Adipocyte (in vitro differentiated cells): ENCODE data around the gene ITPK1.

Source experiments
- DNase-seq: peaks from one replicate; pipeline ENCODE4 v3.0.0-alpha.2; 2015; ENCODE audit warnings: low read depth
- H3K27me3 ChIP-seq: replicated peaks from 2 replicates; pipeline ENCODE4 v1.7.0; 2013; ENCODE audit warnings: mild to moderate bottlenecking, low read length, moderate library complexity; ENCODE audit not compliant: control insufficient read depth, insufficient read depth
- H3K36me3 ChIP-seq: 2 replicates; pipeline ENCODE4 v1.7.0; 2013; ENCODE audit warnings: low read length, mild to moderate bottlenecking, moderate library complexity; ENCODE audit not compliant: control insufficient read depth, insufficient read depth, severe bottlenecking
- H3K4me1 ChIP-seq: 2 replicates; pipeline ENCODE4 v1.7.0; 2013; ENCODE audit warnings: mild to moderate bottlenecking, low read length, moderate library complexity; ENCODE audit not compliant: control insufficient read depth, insufficient read depth
- H3K4me3 ChIP-seq: 2 replicates; pipeline ENCODE4 v1.7.0; 2013; ENCODE audit warnings: mild to moderate bottlenecking, low read length, moderate library complexity
- H3K9ac ChIP-seq: 2 replicates; pipeline ENCODE4 v1.7.0; 2013; ENCODE audit warnings: mild to moderate bottlenecking, low read length, moderate library complexity
- H3K9me3 ChIP-seq: 2 replicates; pipeline ENCODE4 v1.7.0; 2013; ENCODE audit warnings: mild to moderate bottlenecking, low read length, moderate library complexity; ENCODE audit not compliant: control insufficient read depth

ITPK1 gene

GRCh38 chr14:93017301-93017797, 98.4 kb downstream of the ITPK1 start:
- no peaks in the 10 kb centered on the region for H3K27me3 ChIP-seq
- peaks cover 22% of the 10 kb centered on the region for H3K4me1 ChIP-seq
- DNase-seq: no peak
- no peaks in the 10 kb centered on the region for H3K9me3 ChIP-seq
- peaks cover 15% of the 10 kb centered on the region for H3K36me3 ChIP-seq
- no peak overlapping the region for H3K9ac ChIP-seq
- H3K4me3 ChIP-seq: no peak overlapping the region

DNA sequence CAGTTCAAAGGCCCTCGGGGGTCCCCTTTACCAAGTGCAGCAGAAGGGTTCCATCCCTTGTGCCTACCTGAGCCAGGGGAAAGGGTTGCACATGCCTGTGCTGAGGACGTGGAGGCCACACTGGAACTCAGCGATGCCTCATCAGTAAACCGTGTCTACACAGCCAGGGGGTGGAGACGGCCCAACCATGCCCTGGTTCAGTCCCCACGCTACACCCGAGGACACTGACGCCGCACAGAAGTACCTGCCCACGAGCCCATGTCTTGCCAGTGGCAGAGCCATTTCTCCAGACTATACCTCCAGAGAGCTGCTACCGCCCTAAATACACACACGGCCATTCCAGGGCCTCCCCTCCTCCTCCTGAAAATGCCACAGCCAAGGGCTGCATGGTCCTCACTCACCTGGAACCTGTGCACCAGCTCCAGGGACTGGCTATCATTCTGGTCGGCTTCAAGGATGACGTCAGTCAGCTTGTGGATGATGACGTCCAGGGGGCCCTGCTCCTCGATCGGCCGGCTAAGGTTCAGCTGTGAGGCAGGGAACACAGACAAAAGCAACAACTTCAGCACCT, 99.4 kb downstream of the ITPK1 start:
- Histone ChIP-seq H3K4me3 (no peak overlapping the region), H3K36me3 (peaks cover 15% of the 10 kb centered on the region), H3K9me3 (no peaks in the 10 kb centered on the region), H3K9ac (no peak overlapping the region), H3K4me1 (peaks cover 28% of the 10 kb centered on the region), H3K27me3 (no peaks in the 10 kb centered on the region)
- DNase-seq: no peak

- no peak overlapping the region for H3K4me3 ChIP-seq
- peaks cover 15% of the 10 kb centered on the region for H3K36me3 ChIP-seq
- no peak overlapping the region for H3K9ac ChIP-seq
- H3K27me3 ChIP-seq: no peaks in the 10 kb centered on the region
- DNase-seq: no peak
- no peaks in the 10 kb centered on the region for H3K9me3 ChIP-seq
- peaks cover 28% of the 10 kb centered on the region for H3K4me1 ChIP-seq
Observed at GRCh38 chr14:93015505-93015904, 100.2 kb downstream of the ITPK1 start.

DNA sequence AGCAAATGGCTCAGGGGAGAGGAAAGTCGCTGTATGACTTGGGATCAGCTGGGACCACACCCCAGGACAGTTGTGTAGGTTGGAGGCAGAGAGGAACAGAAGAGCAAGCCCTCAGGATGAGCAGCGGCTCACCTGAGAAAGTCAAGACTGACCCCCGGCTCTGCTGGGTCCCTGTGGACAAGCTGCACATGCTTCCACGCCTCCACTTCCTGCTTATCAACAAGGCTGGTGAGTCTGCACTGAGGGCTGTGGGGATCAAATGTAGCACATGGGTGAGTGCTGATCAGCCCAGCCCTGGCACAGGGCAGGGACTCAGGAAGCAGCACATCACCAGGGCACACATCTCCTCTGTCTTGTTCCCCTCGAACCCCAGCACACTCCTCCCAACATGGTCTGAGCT, 100.7 kb downstream of the ITPK1 start:
- Histone ChIP-seq H3K36me3 (peaks cover 15% of the 10 kb centered on the region), H3K4me1 (peaks cover 32% of the 10 kb centered on the region), H3K9me3 (no peaks in the 10 kb centered on the region), H3K9ac (no peak overlapping the region), H3K4me3 (no peak overlapping the region), H3K27me3 (no peaks in the 10 kb centered on the region)
- DNase-seq: no peak

GRCh38 chr14:93014058-93015023, 101.4 kb downstream of the ITPK1 start:
- Histone ChIP-seq H3K27me3 (no peaks in the 10 kb centered on the region), H3K4me3 (no peak overlapping the region), H3K4me1 (peaks cover 39% of the 10 kb centered on the region)

GRCh38 chr14:93012951-93013719, 102.6 kb downstream of the ITPK1 start:
- Histone ChIP-seq H3K4me1 (peaks cover 51% of the 10 kb centered on the region), H3K27me3 (no peaks in the 10 kb centered on the region), H3K4me3 (peak overlapping the region; percentile 20)

More at GRCh38 chr14:93014058-93015023, 101.4 kb downstream of the ITPK1 start:
- Histone ChIP-seq H3K9ac (no peak overlapping the region), H3K36me3 (peaks cover 15% of the 10 kb centered on the region), H3K9me3 (no peaks in the 10 kb centered on the region)
- DNase-seq: no peak

GRCh38 chr14:93012506-93012905, 103.2 kb downstream of the ITPK1 start:
- H3K9ac ChIP-seq: peak overlapping the region; percentile 20
- peaks cover 15% of the 10 kb centered on the region for H3K36me3 ChIP-seq
- DNase-seq: no peak
- H3K4me3 ChIP-seq: no peak overlapping the region
- H3K4me1 ChIP-seq: peaks cover 55% of the 10 kb centered on the region
- no peaks in the 10 kb centered on the region for H3K9me3 ChIP-seq
- H3K27me3 ChIP-seq: no peaks in the 10 kb centered on the region

More at GRCh38 chr14:93012951-93013719, 102.6 kb downstream of the ITPK1 start:
- Histone ChIP-seq H3K9ac (peak overlapping the region; percentile 35), H3K9me3 (no peaks in the 10 kb centered on the region), H3K36me3 (peaks cover 15% of the 10 kb centered on the region)
- peak; percentile 71 for DNase-seq

GRCh38 chr14:93011650-93012325, 103.9 kb downstream of the ITPK1 start:
- Histone ChIP-seq H3K27me3 (no peaks in the 10 kb centered on the region), H3K9me3 (no peaks in the 10 kb centered on the region), H3K4me3 (no peak overlapping the region), H3K36me3 (peaks cover 15% of the 10 kb centered on the region), H3K4me1 (peaks cover 61% of the 10 kb centered on the region), H3K9ac (no peak overlapping the region)
- no peak for DNase-seq

DNA sequence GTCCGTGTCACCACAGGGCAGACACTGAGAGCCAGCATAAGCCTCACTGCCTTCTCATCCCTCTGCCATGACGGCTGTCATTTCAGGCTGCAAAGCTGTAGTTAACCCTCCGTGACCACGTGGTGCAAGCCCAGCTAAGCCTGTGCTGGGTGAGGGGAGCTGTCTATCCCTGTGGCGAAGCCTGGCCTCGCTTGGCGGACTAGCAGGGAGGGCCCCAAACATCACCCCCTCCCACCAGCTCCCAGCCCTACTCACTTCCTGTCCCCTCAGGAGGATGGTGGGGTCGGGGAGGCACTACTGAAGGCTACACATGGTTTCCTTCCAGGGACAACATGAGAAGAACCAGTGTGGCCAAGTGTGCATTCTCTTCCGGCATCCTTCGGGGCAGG, 104.6 kb downstream of the ITPK1 start:
- H3K36me3 ChIP-seq: peaks cover 12% of the 10 kb centered on the region
- H3K4me1 ChIP-seq: peaks cover 67% of the 10 kb centered on the region
- H3K27me3 ChIP-seq: no peaks in the 10 kb centered on the region
- H3K9me3 ChIP-seq: no peaks in the 10 kb centered on the region
- no peak for DNase-seq
- H3K9ac ChIP-seq: no peak overlapping the region
- no peak overlapping the region for H3K4me3 ChIP-seq

GRCh38 chr14:93010522-93011140, 105.1 kb downstream of the ITPK1 start:
- Histone ChIP-seq H3K9me3 (no peaks in the 10 kb centered on the region), H3K36me3 (peaks cover 9% of the 10 kb centered on the region), H3K27me3 (no peaks in the 10 kb centered on the region), H3K4me1 (peaks cover 72% of the 10 kb centered on the region), H3K9ac (no peak overlapping the region), H3K4me3 (no peak overlapping the region)
- DNase-seq: no peak
